Measurements from ENCODE around the gene CHST11.

DNA sequence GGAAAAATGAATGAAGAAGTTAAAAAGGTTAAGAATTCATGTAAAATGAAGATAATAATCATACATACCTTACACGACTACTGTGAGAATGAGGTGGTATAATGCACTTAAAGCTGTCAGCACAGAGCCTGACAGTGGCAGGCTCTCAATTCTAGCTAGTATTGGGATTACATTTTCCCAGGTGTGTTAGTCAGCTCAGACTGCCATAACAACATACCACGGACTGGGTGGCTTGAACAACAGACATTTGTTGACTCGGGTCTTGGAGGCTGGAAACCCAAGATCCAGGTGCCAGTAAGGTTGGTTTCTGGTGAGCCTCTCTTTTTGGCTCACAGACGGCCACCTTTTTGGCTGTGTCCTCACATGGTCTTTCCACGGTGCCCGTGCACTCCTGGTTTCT, 167.8 kb downstream of the CHST11 start:
- TF ChIP-seq, protein P1, sequence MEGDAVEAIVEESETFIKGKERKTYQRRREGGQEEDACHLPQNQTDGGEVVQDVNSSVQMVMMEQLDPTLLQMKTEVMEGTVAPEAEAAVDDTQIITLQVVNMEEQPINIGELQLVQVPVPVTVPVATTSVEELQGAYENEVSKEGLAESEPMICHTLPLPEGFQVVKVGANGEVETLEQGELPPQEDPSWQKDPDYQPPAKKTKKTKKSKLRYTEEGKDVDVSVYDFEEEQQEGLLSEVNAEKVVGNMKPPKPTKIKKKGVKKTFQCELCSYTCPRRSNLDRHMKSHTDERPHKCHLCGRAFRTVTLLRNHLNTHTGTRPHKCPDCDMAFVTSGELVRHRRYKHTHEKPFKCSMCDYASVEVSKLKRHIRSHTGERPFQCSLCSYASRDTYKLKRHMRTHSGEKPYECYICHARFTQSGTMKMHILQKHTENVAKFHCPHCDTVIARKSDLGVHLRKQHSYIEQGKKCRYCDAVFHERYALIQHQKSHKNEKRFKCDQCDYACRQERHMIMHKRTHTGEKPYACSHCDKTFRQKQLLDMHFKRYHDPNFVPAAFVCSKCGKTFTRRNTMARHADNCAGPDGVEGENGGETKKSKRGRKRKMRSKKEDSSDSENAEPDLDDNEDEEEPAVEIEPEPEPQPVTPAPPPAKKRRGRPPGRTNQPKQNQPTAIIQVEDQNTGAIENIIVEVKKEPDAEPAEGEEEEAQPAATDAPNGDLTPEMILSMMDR (IDR thresholded peaks at IDR 0.05; ENCODE audit: low read depth, low read length, poor library complexity, severe bottlenecking), result no peak
- TF ChIP-seq EZH2phosphoT487 (IDR thresholded peaks at IDR 0.05; ENCODE audit: borderline replicate concordance, low read length), result no peak

All from DOHH2 (cell line).